GM23248 (cell line): Measurements from ENCODE around the gene B9D1.

Source experiments
- EZH2 ChIP-seq: fragments of 200-600 bp; sonication (generic); IDR thresholded peaks from 2 replicates; pipeline ENCODE4 v1.6.1; 2018; ENCODE audit warnings: antibody characterized with exemption, mild to moderate bottlenecking; ENCODE audit not compliant: insufficient read depth, poor library complexity, severe bottlenecking
- EZH2phosphoT487 ChIP-seq: fragments of 200-600 bp; sonication (generic); IDR thresholded peaks from 2 replicates; pipeline ENCODE4 v1.6.1; 2018; ENCODE audit warnings: antibody characterized with exemption, moderate library complexity, mild to moderate bottlenecking, low read depth; ENCODE audit not compliant: insufficient read depth

GRCh38 chr17:19377602-19378415 lies 15.3 kb upstream of the B9D1 start:
- no peak for TF ChIP-seq EZH2
- no peak for TF ChIP-seq EZH2phosphoT487
